ENCODE results near the gene TEKT5. TPM values are rescaled to one million over a fixed set of nuclear protein-coding genes. Genes with fewer than 3 reads are reported as not detected.

Gene TEKT5
- total RNA-seq, 1 experiment from 2014 or later: not detected

DNA sequence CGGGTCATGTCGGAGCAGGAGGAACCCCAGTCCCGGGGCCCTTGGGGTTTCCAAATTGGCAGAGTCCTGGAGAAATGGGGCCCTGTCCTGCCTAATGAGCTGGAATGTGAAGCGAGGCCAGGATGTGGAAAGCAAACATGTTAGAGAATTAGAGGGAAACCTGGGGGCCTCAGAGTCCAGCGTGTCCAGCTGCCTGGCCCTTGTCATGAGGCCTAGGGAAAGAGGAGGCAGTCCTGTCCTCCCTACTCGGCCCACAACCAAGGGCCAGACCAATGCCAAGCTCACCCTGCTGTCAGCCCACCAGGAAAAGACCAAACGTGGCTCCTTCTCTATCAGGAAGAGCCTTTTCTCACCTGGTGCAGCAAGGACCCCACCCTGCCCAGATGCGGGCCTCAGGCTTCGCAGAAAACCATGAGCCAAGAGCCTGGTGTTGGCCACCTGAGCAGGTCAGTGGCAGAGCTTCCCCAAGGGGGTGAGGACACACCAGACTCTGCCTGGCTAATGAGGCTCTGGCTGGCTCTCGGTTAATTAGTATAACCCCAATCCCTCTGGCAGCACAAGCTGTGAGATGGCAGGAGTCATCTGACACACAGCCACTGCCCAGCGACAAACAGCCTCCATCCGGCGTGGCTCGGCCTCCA is 10.1 kb downstream of the TEKT5 start:
- H4K20me1 ChIP-seq (ENCODE audit: insufficient read depth): no peaks in the 10 kb centered on the region
- H3K36me3 ChIP-seq (ENCODE audit: low read depth): no peaks in the 10 kb centered on the region
- POLR2A ChIA-PET (ENCODE audit: unreplicated experiment): no interaction called here
- peaks cover 27% of the 10 kb centered on the region for H3K4me1 ChIP-seq (replicated peaks; ENCODE audit: insufficient read depth)
- no peaks in the 10 kb centered on the region for H3K27me3 ChIP-seq (ENCODE audit: insufficient read depth, low read depth)
- H3K4me3 ChIP-seq: no peak overlapping the region
- no peak overlapping the region for H3K4me2 ChIP-seq
- TF ChIP-seq EZH2 (IDR thresholded peaks at IDR 0.05; ENCODE audit: low read depth): no peak
- TF ChIP-seq, protein P1, sequence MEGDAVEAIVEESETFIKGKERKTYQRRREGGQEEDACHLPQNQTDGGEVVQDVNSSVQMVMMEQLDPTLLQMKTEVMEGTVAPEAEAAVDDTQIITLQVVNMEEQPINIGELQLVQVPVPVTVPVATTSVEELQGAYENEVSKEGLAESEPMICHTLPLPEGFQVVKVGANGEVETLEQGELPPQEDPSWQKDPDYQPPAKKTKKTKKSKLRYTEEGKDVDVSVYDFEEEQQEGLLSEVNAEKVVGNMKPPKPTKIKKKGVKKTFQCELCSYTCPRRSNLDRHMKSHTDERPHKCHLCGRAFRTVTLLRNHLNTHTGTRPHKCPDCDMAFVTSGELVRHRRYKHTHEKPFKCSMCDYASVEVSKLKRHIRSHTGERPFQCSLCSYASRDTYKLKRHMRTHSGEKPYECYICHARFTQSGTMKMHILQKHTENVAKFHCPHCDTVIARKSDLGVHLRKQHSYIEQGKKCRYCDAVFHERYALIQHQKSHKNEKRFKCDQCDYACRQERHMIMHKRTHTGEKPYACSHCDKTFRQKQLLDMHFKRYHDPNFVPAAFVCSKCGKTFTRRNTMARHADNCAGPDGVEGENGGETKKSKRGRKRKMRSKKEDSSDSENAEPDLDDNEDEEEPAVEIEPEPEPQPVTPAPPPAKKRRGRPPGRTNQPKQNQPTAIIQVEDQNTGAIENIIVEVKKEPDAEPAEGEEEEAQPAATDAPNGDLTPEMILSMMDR (conservative IDR thresholded peaks at IDR 0.05): no peak
- intact Hi-C loops (cut with micrococcal nuclease; ENCODE audit: unreplicated experiment): no loop called here
- no peaks in the 10 kb centered on the region for H3F3A ChIP-seq (ENCODE audit: insufficient read depth, low read depth)
- H2AFZ ChIP-seq: no peak overlapping the region
- BruUV-seq (replicated peaks): no TSS peak
- H3K9me2 ChIP-seq (ENCODE audit: insufficient read depth): no peaks in the 10 kb centered on the region
- DNase-seq: no peak
- CTCF ChIA-PET: no interaction called here
- no peak overlapping the region for H3K27ac ChIP-seq
- H3K79me2 ChIP-seq (ENCODE audit: low read depth): no peaks in the 10 kb centered on the region
- no peaks in the 10 kb centered on the region for H3K9me3 ChIP-seq (ENCODE audit: insufficient read depth, low read depth)

DNA sequence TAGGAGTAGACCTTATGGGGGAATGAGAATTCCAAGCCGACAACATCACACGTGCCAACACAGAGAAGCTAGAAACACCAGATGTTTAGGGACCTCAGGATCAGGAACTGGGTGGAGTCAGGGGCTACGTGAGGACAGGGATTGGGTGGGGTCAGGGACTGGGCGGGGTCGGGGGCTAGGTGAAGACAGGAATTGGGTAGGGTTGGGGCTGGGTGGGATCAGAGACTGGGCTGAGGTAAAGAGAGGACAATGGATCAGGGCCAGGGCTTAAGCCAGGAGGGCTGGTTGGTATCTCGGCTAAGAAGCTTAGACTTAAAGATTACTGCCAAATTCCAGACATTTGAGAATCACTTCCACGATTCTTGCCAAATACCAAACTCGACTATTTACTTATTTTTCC is 11.6 kb downstream of the TEKT5 start:
- intact Hi-C loops (cut with micrococcal nuclease; ENCODE audit: unreplicated experiment): no loop called here
- no peaks in the 10 kb centered on the region for H3K79me2 ChIP-seq (ENCODE audit: low read depth)
- ChIA-PET POLR2A (ENCODE audit: unreplicated experiment) (no interaction called here), CTCF (no interaction called here)
- H3K4me2 ChIP-seq: no peak overlapping the region
- no peaks in the 10 kb centered on the region for H3K9me2 ChIP-seq (ENCODE audit: insufficient read depth)
- H3F3A ChIP-seq (ENCODE audit: insufficient read depth, low read depth): no peaks in the 10 kb centered on the region
- H3K27ac ChIP-seq: no peak overlapping the region
- DNase-seq: no peak
- no peaks in the 10 kb centered on the region for H4K20me1 ChIP-seq (ENCODE audit: insufficient read depth)
- H3K9me3 ChIP-seq (ENCODE audit: insufficient read depth, low read depth): no peaks in the 10 kb centered on the region
- H3K36me3 ChIP-seq (ENCODE audit: low read depth): no peaks in the 10 kb centered on the region
- H2AFZ ChIP-seq: no peak overlapping the region
- no peak for TF ChIP-seq EZH2 (IDR thresholded peaks at IDR 0.05; ENCODE audit: low read depth)
- TF ChIP-seq, protein P1 (conservative IDR thresholded peaks at IDR 0.05): no peak
- no TSS peak for BruUV-seq (replicated peaks)
- no peak overlapping the region for H3K4me3 ChIP-seq
- H3K4me1 ChIP-seq (replicated peaks; ENCODE audit: insufficient read depth): peaks cover 15% of the 10 kb centered on the region
- no peaks in the 10 kb centered on the region for H3K27me3 ChIP-seq (ENCODE audit: insufficient read depth, low read depth)

DNA sequence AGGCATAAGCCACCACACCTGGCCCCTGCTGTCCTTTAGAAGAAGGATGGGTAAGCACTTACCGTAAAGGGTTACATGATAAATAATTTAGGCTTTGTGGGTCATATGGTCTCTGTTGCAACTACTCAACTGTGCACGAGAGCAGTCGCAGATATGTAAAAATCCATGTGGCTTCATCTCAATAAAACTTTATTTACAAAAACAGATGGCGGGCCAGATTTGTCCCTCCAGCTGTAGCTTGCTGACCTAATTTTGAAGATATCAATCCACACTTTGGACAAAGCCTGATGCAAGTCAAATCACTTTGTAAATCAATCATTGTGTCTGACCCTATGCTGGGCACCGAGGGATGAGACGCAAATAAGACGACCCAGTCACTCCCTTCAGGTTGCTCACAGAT is 12.1 kb downstream of the TEKT5 start:
- H3K4me3 ChIP-seq: no peak overlapping the region
- no peak overlapping the region for H3K27ac ChIP-seq
- H3K36me3 ChIP-seq (ENCODE audit: low read depth): no peaks in the 10 kb centered on the region
- no peaks in the 10 kb centered on the region for H4K20me1 ChIP-seq (ENCODE audit: insufficient read depth)
- no peak overlapping the region for H3K4me2 ChIP-seq
- no peaks in the 10 kb centered on the region for H3F3A ChIP-seq (ENCODE audit: insufficient read depth, low read depth)
- no peaks in the 10 kb centered on the region for H3K79me2 ChIP-seq (ENCODE audit: low read depth)
- no TSS peak for BruUV-seq (replicated peaks)
- peaks cover 9% of the 10 kb centered on the region for H3K4me1 ChIP-seq (replicated peaks; ENCODE audit: insufficient read depth)
- POLR2A ChIA-PET (ENCODE audit: unreplicated experiment): no interaction called here
- no peak for DNase-seq
- intact Hi-C loops (cut with micrococcal nuclease; ENCODE audit: unreplicated experiment): no loop called here
- no peak for TF ChIP-seq EZH2 (IDR thresholded peaks at IDR 0.05; ENCODE audit: low read depth)
- TF ChIP-seq, protein P1 (conservative IDR thresholded peaks at IDR 0.05): no peak
- CTCF ChIA-PET: no interaction called here
- no peaks in the 10 kb centered on the region for H3K27me3 ChIP-seq (ENCODE audit: insufficient read depth, low read depth)
- no peaks in the 10 kb centered on the region for H3K9me3 ChIP-seq (ENCODE audit: insufficient read depth, low read depth)
- no peak overlapping the region for H2AFZ ChIP-seq
- no peaks in the 10 kb centered on the region for H3K9me2 ChIP-seq (ENCODE audit: insufficient read depth)

Measured in PC-9 (cell line).